Measurements from ENCODE around the gene COPS7A. TPM values are rescaled to one million over a fixed set of nuclear protein-coding genes. Genes with fewer than 3 reads are reported as not detected.
"Not testable (repeated sequence)": the region's sequence is repeated elsewhere in the genome, so short reads cannot be mapped to it uniquely, and the experiment has no call there.

Gene COPS7A
- total RNA-seq, 6 experiments from 2014 or later = 103 to 122 (median 108) TPM

- peak overlapping the region; percentile 19 for H3K27ac Mint-ChIP-seq
- no peaks in the 10 kb centered on the region for H3K9me3 Mint-ChIP-seq
- peaks cover 31% of the 10 kb centered on the region for H3K27me3 Mint-ChIP-seq (ENCODE audit: insufficient read depth)
Observed at GRCh38 chr12:6699259-6699988, 24.4 kb upstream of the COPS7A start.

GRCh38 chr12:6699989-6700645, 23.7 kb upstream of the COPS7A start:
- Mint-ChIP-seq H3K27me3 (ENCODE audit: insufficient read depth) (peaks cover 36% of the 10 kb centered on the region), H3K4me3 (peak overlapping the region; percentile 82), H3K36me3 (ENCODE audit: low read depth) (no peaks in the 10 kb centered on the region), H3K9me3 (no peaks in the 10 kb centered on the region), H3K27ac (no peak overlapping the region), H3K4me1 (ENCODE audit: low read depth) (peaks cover 33% of the 10 kb centered on the region)
- no peak for DNase-seq
- no peak for TF ChIP-seq CTCF (IDR thresholded peaks at IDR 0.05)

More at GRCh38 chr12:6699259-6699988, 24.4 kb upstream of the COPS7A start:
- TF ChIP-seq CTCF (IDR thresholded peaks at IDR 0.05) = no peak
- DNase-seq = no peak
- no peaks in the 10 kb centered on the region for H3K36me3 Mint-ChIP-seq (ENCODE audit: low read depth)
- H3K4me1 Mint-ChIP-seq (ENCODE audit: low read depth) = peaks cover 33% of the 10 kb centered on the region
- peak overlapping the region; percentile 82 for H3K4me3 Mint-ChIP-seq

GRCh38 chr12:6700646-6701051, 23.2 kb upstream of the COPS7A start, which contains the start of gene PIANP:
Gene PIANP, minus strand, starts transcription at chr12:6700815. Its CDS starts 2,754 bp downstream, at chr12:6698061.
- peak within 1 kb of the TSS; percentile 85 for H3K4me3 Mint-ChIP-seq
- peak within 1 kb of the TSS; percentile 26; the same call in 1 of the 2 replicates for H3K27ac Mint-ChIP-seq
- DNase-seq = no peak
- peaks cover 39% of the 10 kb centered on the region for H3K27me3 Mint-ChIP-seq (ENCODE audit: insufficient read depth)
- no peak for TF ChIP-seq CTCF (IDR thresholded peaks at IDR 0.05)
- H3K4me1 Mint-ChIP-seq (ENCODE audit: low read depth) = peaks cover 33% of the 10 kb centered on the region
- H3K9me3 Mint-ChIP-seq = no peaks in the 10 kb centered on the region
- no peaks in the 10 kb centered on the region for H3K36me3 Mint-ChIP-seq (ENCODE audit: low read depth)

GRCh38 chr12:6701078-6701768, 22.6 kb upstream of the COPS7A start:
- peak overlapping the region; percentile 26; the same call in 1 of the 2 replicates for H3K27ac Mint-ChIP-seq
- TF ChIP-seq CTCF (IDR thresholded peaks at IDR 0.05) = no peak
- peak overlapping the region; percentile 85 for H3K4me3 Mint-ChIP-seq
- no peaks in the 10 kb centered on the region for H3K9me3 Mint-ChIP-seq
- no peaks in the 10 kb centered on the region for H3K36me3 Mint-ChIP-seq (ENCODE audit: low read depth)
- DNase-seq = no peak
- H3K27me3 Mint-ChIP-seq (ENCODE audit: insufficient read depth) = peaks cover 39% of the 10 kb centered on the region
- H3K4me1 Mint-ChIP-seq (ENCODE audit: low read depth) = peaks cover 33% of the 10 kb centered on the region

GRCh38 chr12:6703631-6704030, 20.2 kb upstream of the COPS7A start:
- H3K36me3 Mint-ChIP-seq (ENCODE audit: low read depth) = no peaks in the 10 kb centered on the region
- H3K9me3 Mint-ChIP-seq = no peaks in the 10 kb centered on the region
- peaks cover 34% of the 10 kb centered on the region for H3K27me3 Mint-ChIP-seq (ENCODE audit: insufficient read depth)
- peaks cover 23% of the 10 kb centered on the region for H3K4me1 Mint-ChIP-seq (ENCODE audit: low read depth)
- no peak overlapping the region for H3K27ac Mint-ChIP-seq
- DNase-seq = no peak
- no peak overlapping the region for H3K4me3 Mint-ChIP-seq
- peak; percentile 18; the same call in 1 of the 2 replicates for TF ChIP-seq CTCF (IDR thresholded peaks at IDR 0.05)

- not testable (repeated sequence) for H3K4me3 Mint-ChIP-seq; H3K27ac Mint-ChIP-seq; H3K36me3 Mint-ChIP-seq (ENCODE audit: low read depth); H3K9me3 Mint-ChIP-seq; DNase-seq; H3K4me1 Mint-ChIP-seq (ENCODE audit: low read depth)
- peaks cover 14% of the 10 kb centered on the region for H3K27me3 Mint-ChIP-seq (ENCODE audit: insufficient read depth)
Observed at GRCh38 chr12:6708351-6708750, 15.5 kb upstream of the COPS7A start.

Data from HFFc6 (cell line).